ENCODE measurements around the gene HLA-DRA.

- TF ChIP-seq CTCF (IDR thresholded peaks at IDR 0.05) (no peak), POLR2A (IDR thresholded peaks at IDR 0.05) (no peak)
These were observed 35.9 kb downstream of the HLA-DRA start for GRCh38 chr6:32475392-32476206.
